K562 (cell line): Measurements from ENCODE around the gene UBE2D2. TPM values are rescaled to one million over a fixed set of nuclear protein-coding genes. Genes with fewer than 3 reads are reported as not detected.

Source experiments
- ASH1L ChIP-seq: fragments of 450-650 bp; IDR thresholded peaks from 2 replicates; pipeline ENCODE4 v1.6.1; 2018; ENCODE audit warnings: borderline replicate concordance, mild to moderate bottlenecking, low read depth; ENCODE audit not compliant: partially characterized antibody
- ATF2 ChIP-seq: sonication (generic); formaldehyde crosslinking; IDR thresholded peaks from 2 replicates; pipeline ENCODE4 v1.8.1; 2022; ENCODE audit warnings: missing genetic modification reagents
- CBFA2T2 ChIP-seq: fragments of 450-650 bp; conservative IDR thresholded peaks from 2 replicates; pipeline ENCODE4 v1.6.1; 2017; ENCODE audit warnings: mild to moderate bottlenecking
- CCNT2 ChIP-seq: IDR thresholded peaks from 2 replicates; pipeline ENCODE4 v1.6.1; 2011; ENCODE audit warnings: borderline replicate concordance, low read depth, mild to moderate bottlenecking, moderate library complexity, mixed read lengths, low read length; ENCODE audit not compliant: insufficient read length; ENCODE audit errors: extremely low read depth
- CGGBP1 ChIP-seq: fragments of 250-450 bp; sonication (Bioruptor Pico); IDR thresholded peaks from 2 replicates; pipeline ENCODE4 v1.9.0; 2021; ENCODE audit warnings: mild to moderate bottlenecking
- CREM ChIP-seq: IDR thresholded peaks from 2 replicates; pipeline ENCODE4 v1.6.1; 2014; ENCODE audit warnings: antibody characterized with exemption, low read depth
- GABPA ChIP-seq: fragments of 200-800 bp; sonication (Bioruptor generic); conservative IDR thresholded peaks from 2 replicates; pipeline ENCODE4 v1.6.1; 2016; ENCODE audit warnings: low read depth, missing genetic modification characterization, missing compliant biosample characterization
- GTF2A2 ChIP-seq: IDR thresholded peaks from 2 replicates; pipeline ENCODE4 v1.6.1; 2016; ENCODE audit warnings: mild to moderate bottlenecking, missing genetic modification characterization, missing compliant biosample characterization
- HMG20B ChIP-seq: fragments of 250-450 bp; sonication (Bioruptor Pico); IDR thresholded peaks from 2 replicates; pipeline ENCODE4 v1.5.0; 2021; ENCODE audit warnings: mild to moderate bottlenecking
- HNRNPL ChIP-seq: fragments of 200-400 bp; formaldehyde crosslinking; IDR thresholded peaks from 2 replicates; pipeline ENCODE4 v1.6.1; 2017; ENCODE audit warnings: low read depth, mild to moderate bottlenecking, low read length
- MGA ChIP-seq: fragments of 450-650 bp; IDR thresholded peaks from 2 replicates; pipeline ENCODE4 v1.6.1; 2016; ENCODE audit warnings: mild to moderate bottlenecking, moderate library complexity
- NR2C2 ChIP-seq, 2 experiments: fragments of 200-800 bp in 1 of 2; sonication (Bioruptor generic) in 1 of 2; sonication (generic) in 1 of 2; formaldehyde crosslinking in 1 of 2; IDR thresholded peaks; 2 replicates each; pipeline versions ENCODE4 v1.6.1 to v1.8.0; 2016 to 2022; ENCODE audit warnings: mild to moderate bottlenecking in 1 of 2, missing compliant biosample characterization in 1 of 2, missing genetic modification characterization in 1 of 2, missing genetic modification reagents in 1 of 2
- SREBF1 ChIP-seq: fragments of 150-350 bp; IDR thresholded peaks from 2 replicates; pipeline ENCODE4 v1.6.1; 2014; ENCODE audit warnings: antibody characterized with exemption, low read depth, low read length, borderline replicate concordance
- SREBF2 ChIP-seq: sonication (generic); formaldehyde crosslinking; IDR thresholded peaks from 2 replicates; pipeline ENCODE4 v1.4.0; 2020; ENCODE audit warnings: mild to moderate bottlenecking, missing genetic modification reagents
- STAT5A ChIP-seq: IDR thresholded peaks from 2 replicates; pipeline ENCODE4 v1.6.1; 2012; ENCODE audit warnings: low read length, inconsistent platforms, borderline replicate concordance
- SUPT5H ChIP-seq: fragments of 450-650 bp; IDR thresholded peaks from 2 replicates; pipeline ENCODE4 v1.6.1; 2016
- TAL1 ChIP-seq: fragments of 450-650 bp; IDR thresholded peaks from 2 replicates; pipeline ENCODE4 v1.6.1; 2016; ENCODE audit warnings: mild to moderate bottlenecking
- ZNF431 ChIP-seq: sonication (generic); formaldehyde crosslinking; IDR thresholded peaks from 2 replicates; pipeline ENCODE4 v1.8.0; 2022; ENCODE audit warnings: mild to moderate bottlenecking, missing genetic modification reagents
- polyA plus RNA-seq, 8 experiments: library from polyadenylated mRNA; depleted of rRNA in 4 of 8; stranded (reverse) in 5 of 8; unstranded in 3 of 8; fragments of >200 nt; fragmentation: Nextera tagmentation in 2 of 8; fragmentation: Illumina TruSeq in 1 of 8; extraction: Ambion mirVana in 2 of 8; extraction: Trizol in 1 of 8; gene quantifications; 2 replicates each; pipeline versions ENCODE4 v1.2.1 to v1.2.3, GENCODE V29; 2011 to 2014; ENCODE audit warnings: inconsistent platforms in 1 of 8, missing spikeins in 1 of 8
- total RNA-seq, 7 experiments: library from RNA; depleted of rRNA in 6 of 7; stranded (reverse); fragments of >200 nt in 6 of 7; fragmentation: Illumina TruSeq in 2 of 7; extraction: Trizol in 2 of 7; gene quantifications; 2 replicates each; pipeline versions ENCODE4 v1.2.1 to v1.2.3, GENCODE V29; 2011 to 2021; ENCODE audit warnings: low replicate concordance in 1 of 7

UBE2D2 gene
- total and polyA plus RNA-seq, 9 of the 15 experiments (the other 6 are each of a cell fraction or from before 2014, with no cell fraction given): 53.6 to 198 (median 122) TPM

GRCh38 chr5:139650689-139651042 lies 89.5 kb downstream of the UBE2D2 start (continued):
- no peak for TF ChIP-seq CGGBP1 (CRISPR knock-in tag)
- TF ChIP-seq MGA: no peak
- no peak for TF ChIP-seq CCNT2
- no peak for TF ChIP-seq TAL1
- TF ChIP-seq SREBF2 (CRISPR knock-in tag): no peak
- no peak for TF ChIP-seq HNRNPL
- no peak for TF ChIP-seq STAT5A
- TF ChIP-seq HMG20B: no peak
- TF ChIP-seq ATF2 (CRISPR knock-in tag): no peak
- TF ChIP-seq SREBF1: no peak
- peak; percentile 52; the same call in 1 of the 2 replicates for TF ChIP-seq GABPA (tag)
- TF ChIP-seq NR2C2 (CRISPR knock-in tag; IDR thresholded peaks at IDR 0.05): no peak
- no peak for TF ChIP-seq NR2C2 (tag; IDR thresholded peaks at IDR 0.05)
- TF ChIP-seq GTF2A2 (tag): no peak
- no peak for TF ChIP-seq ZNF431
- TF ChIP-seq CREM: no peak
- TF ChIP-seq SUPT5H: no peak
- no peak for TF ChIP-seq ASH1L
- TF ChIP-seq CBFA2T2: no peak
